Adrenal gland (tissue), 12 donors: ENCODE measurements around the gene SLAMF7. TPM values are rescaled to one million over a fixed set of nuclear protein-coding genes. Genes with fewer than 3 reads are reported as not detected.

Experiments
- DNase-seq, 7 donors: peaks; one replicate each; pipeline ENCODE4 v3.0.0-alpha.2; 2019 to 2020
- H3K27ac ChIP-seq, 5 donors: fragments of 200-600 bp; sonication (generic) in 4 of 5; 1 replicate in 3 of 5; 2 replicates in 2 of 5; pipeline versions ENCODE4 v1.5.1 to v1.8.0; 2016 to 2020; ENCODE audit warnings: mild to moderate bottlenecking in 1 of 5
- H3K27me3 ChIP-seq: fragments of 200-600 bp; 2 replicates; pipeline ENCODE4 v1.8.0; 2021
- H3K36me3 ChIP-seq, 2 donors: fragments of 200-600 bp; replicated peaks in 1 of 2; 1 replicate in 1 of 2; 2 replicates in 1 of 2; pipeline versions ENCODE4 v1.5.1 to v1.8.0; 2018 to 2022
- H3K4me1 ChIP-seq, 2 donors: fragments of 200-600 bp; replicated peaks in 1 of 2; 1 replicate in 1 of 2; 2 replicates in 1 of 2; pipeline versions ENCODE4 v1.5.1 to v1.8.0; 2018 to 2021
- H3K4me3 ChIP-seq, 4 donors: fragments of 200-600 bp; sonication (generic) in 3 of 4; one replicate each; pipeline ENCODE4 v1.5.1; 2016 to 2018
- H3K9me3 ChIP-seq, 3 donors: fragments of 200-600 bp; sonication (generic) in 1 of 3; replicated peaks in 1 of 3; 1 replicate in 2 of 3; 2 replicates in 1 of 3; pipeline versions ENCODE4 v1.5.1 to v1.8.0; 2016 to 2021
- CTCF ChIP-seq, 6 experiments: fragments of 450-650 bp in 4 of 6; fragments of 200-600 bp in 2 of 6; sonication (generic) in 1 of 6; IDR thresholded peaks; 1 replicate in 5 of 6; 2 replicates in 1 of 6; pipeline versions ENCODE4 v1.5.1 to v1.8.0; 2016 to 2021; ENCODE audit warnings: antibody characterized with exemption in 6 of 6, mild to moderate bottlenecking in 2 of 6, moderate library complexity in 1 of 6
- POLR2A ChIP-seq, 2 donors: fragments of 450-650 bp; IDR thresholded peaks; one replicate each; pipeline ENCODE4 v1.6.1; 2017; ENCODE audit warnings: antibody characterized with exemption in 2 of 2, mild to moderate bottlenecking in 2 of 2, moderate library complexity in 1 of 2
- whole genome bisulfite sequencing, 4 donors: extraction: QIAGEN DNeasy Blood & Tissue Kit in 2 of 4; methylation state at CpG; one replicate each; pipeline versions ENCODE4 v1.1.5 to v1.1.7; 2013 to 2017; 5-methylcytosine and 5-hydroxymethylcytosine counted together
- intact Hi-C, 2 donors: fragments of 100-400 bp; cut with DNase I; formaldehyde crosslinking; loops; one replicate each; pipeline versions ENCODE4 v1.14.1 to v1.15.0; 2022 to 2023
- polyA plus RNA-seq, 3 donors: library from polyadenylated mRNA; stranded (reverse); fragments of 200-250 nt in 2 of 3; fragments of 350-450 nt in 1 of 3; fragmentation: Illumina TruSeq in 1 of 3; extraction: RNeasy Lipid Tissue Mini Kit (QIAGEN cat#74804) in 1 of 3; gene quantifications; one replicate each; pipeline ENCODE4 v1.2.3, GENCODE V29; 2013 to 2014
- total RNA-seq, 9 donors: library from RNA; depleted of rRNA in 4 of 9; stranded (reverse); fragments of >200 nt in 4 of 9; fragments of 120-200 nt in 1 of 9; fragmentation: NEBNext Ultra II Directional in 1 of 9; extraction: Animal tissue kit (Norgen Biotek cat#: 25700) in 1 of 9; gene quantifications; one replicate each; pipeline versions ENCODE4 v1.1.0 to v1.2.4, GENCODE V29; 2013 to 2023
- donor health status: healthy with polysubstance abuse.
- donor health status: Bipolar disorder and iron deficiency.
- donor health status: DM: yes; HTN: yes; CAD: no.
- donor health status: DM: no; HTN: no; CAD: no.
- donor health status: DM: no; HTN: no; CAD: no.
- donor health status: DM: yes; HTN: yes; CAD: no.

The SLAMF7 gene
- total and polyA plus RNA-seq, 12 donors = 0.26 to 3.1 (median 0.85) TPM; not detected in 2

- Histone ChIP-seq H3K4me3 (no peak overlapping the region), H3K4me1 (no peaks in the 10 kb centered on the region), H3K9me3 (peaks cover 0 to 4% (median 0%) of the 10 kb centered on the region in 3 donors), H3K27me3 (no peaks in the 10 kb centered on the region), H3K36me3 (no peaks in the 10 kb centered on the region), H3K27ac (no peak overlapping the region)
- no peak for DNase-seq
- intact Hi-C loops = no loop called here
- TF ChIP-seq CTCF (IDR thresholded peaks at IDR 0.05) (no peak), POLR2A (IDR thresholded peaks at IDR 0.05) (no peak)
- WGBS, 4 donors = 61 to 78% (median 71%) methylated on average over 5 of the region's 5 CpGs
These were observed 2.7 kb downstream of the SLAMF7 start for GRCh38 chr1:160741612-160742348.

- DNase-seq = no peak
- H3K27me3 ChIP-seq = no peaks in the 10 kb centered on the region
- intact Hi-C loops = no loop called here
- no peaks in the 10 kb centered on the region for H3K9me3 ChIP-seq
- no peaks in the 10 kb centered on the region for H3K36me3 ChIP-seq
- H3K27ac ChIP-seq = no peak overlapping the region
- TF ChIP-seq POLR2A (IDR thresholded peaks at IDR 0.05) (no peak), CTCF (IDR thresholded peaks at IDR 0.05) (no peak)
- H3K4me1 ChIP-seq = no peaks in the 10 kb centered on the region
- H3K4me3 ChIP-seq = no peak overlapping the region
- 75 to 90% (median 79%) methylated on average over 8 of the region's 8 CpGs for WGBS, 4 donors
These were observed 3.5 kb downstream of the SLAMF7 start for GRCh38 chr1:160742428-160743127.

GRCh38 chr1:160743266-160743665 lies 4.2 kb downstream of the SLAMF7 start:
- no peak for DNase-seq
- 77 to 90% (median 84%) methylated on average over 3 of the region's 3 CpGs for WGBS, 4 donors

More at GRCh38 chr1:160743266-160743665, 4.2 kb downstream of the SLAMF7 start:
- Histone ChIP-seq H3K36me3 (no peaks in the 10 kb centered on the region), H3K9me3 (no peaks in the 10 kb centered on the region), H3K27me3 (no peaks in the 10 kb centered on the region), H3K4me1 (no peaks in the 10 kb centered on the region), H3K27ac (no peak overlapping the region), H3K4me3 (no peak overlapping the region)
- intact Hi-C loops = no loop called here
- TF ChIP-seq POLR2A (IDR thresholded peaks at IDR 0.05) (no peak), CTCF (IDR thresholded peaks at IDR 0.05) (no peak)
